Amygdala (tissue), 56 donors: ENCODE results near the gene SEC14L6.

Experiments used
- DNase-seq, 56 donors: peaks; one replicate each; lab custom pipeline; 2025; lab: John Stamatoyannopoulos, UW

SEC14L6 gene

DNA sequence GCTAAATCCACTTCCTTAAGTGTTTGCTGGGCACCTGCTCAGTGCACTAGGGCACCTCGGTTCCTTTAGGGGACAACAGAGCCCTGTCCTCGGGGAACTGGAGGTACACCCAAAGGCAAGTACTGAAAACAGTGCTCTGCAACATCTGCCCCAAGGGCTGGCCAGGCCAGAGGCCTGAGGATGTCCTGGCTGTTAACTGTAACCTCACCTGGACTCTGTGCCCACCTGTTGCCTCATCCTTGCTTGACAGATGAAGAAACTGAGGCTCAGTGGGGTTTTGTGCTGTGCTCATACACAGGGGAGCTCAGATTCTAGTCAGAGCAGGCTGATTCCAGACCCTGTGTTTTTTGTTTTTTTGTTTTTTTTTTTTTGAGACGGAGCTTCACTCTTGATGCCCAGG is 43.6 kb downstream of the SEC14L6 start:
- no peak for DNase-seq

- no peak for DNase-seq
Measured at GRCh38 chr22:30502153-30502552, 44.4 kb downstream of the SEC14L6 start.

DNA sequence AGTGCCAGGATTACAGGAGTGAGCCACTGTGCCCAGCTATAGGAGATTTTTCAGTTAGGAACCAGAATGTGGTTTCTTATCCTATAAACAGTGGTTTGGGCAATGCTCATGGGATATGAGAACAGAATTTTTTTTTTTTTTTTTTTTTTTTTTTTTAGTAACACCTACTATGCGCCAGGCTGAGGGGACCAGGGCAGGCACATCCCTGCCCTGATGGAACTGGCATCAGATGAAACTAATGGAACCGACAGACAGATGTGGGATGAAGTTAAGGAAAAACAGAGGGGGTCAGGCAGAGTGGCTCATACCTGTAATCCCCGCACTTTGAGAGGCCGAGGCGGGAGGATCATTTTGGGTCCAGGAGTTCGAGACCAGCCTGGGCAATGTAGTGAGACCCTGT is 45.9 kb downstream of the SEC14L6 start:
- no peak for DNase-seq

DNA sequence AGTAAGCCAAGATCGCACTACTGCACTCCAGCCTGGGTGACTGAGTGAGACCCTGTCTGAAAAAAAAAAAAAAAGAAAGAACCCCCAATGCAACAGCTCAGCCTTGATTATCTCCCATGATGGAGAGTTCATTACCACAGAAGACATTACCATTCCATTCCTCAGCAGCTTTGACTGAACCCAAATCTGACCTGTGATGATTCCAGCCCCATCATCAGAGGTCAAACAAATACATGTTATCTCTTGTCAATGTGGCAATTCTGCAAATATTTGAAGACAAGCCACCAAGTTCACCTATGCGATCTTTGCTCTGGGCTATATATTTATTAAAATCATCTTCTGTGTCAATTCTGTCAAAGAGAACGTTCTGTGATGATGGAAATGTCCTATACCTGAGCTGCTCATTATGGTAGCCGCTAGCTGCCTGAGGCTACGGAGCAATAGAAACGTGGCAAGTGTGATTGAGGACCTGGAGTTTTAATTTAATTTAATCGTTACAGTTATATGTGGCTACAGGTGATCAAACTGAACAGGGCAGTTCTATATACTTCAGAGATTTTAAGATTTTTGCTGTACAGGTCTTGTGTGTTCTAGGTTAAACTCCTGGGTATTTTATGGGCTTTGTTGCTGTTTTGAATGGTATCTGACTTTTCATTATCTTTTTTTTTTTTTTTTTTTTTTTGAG is 48.9 kb downstream of the SEC14L6 start:
- no peak for DNase-seq

GRCh38 chr22:30495041-30495784 is 51.3 kb downstream of the SEC14L6 start:
- DNase-seq: no peak

DNA sequence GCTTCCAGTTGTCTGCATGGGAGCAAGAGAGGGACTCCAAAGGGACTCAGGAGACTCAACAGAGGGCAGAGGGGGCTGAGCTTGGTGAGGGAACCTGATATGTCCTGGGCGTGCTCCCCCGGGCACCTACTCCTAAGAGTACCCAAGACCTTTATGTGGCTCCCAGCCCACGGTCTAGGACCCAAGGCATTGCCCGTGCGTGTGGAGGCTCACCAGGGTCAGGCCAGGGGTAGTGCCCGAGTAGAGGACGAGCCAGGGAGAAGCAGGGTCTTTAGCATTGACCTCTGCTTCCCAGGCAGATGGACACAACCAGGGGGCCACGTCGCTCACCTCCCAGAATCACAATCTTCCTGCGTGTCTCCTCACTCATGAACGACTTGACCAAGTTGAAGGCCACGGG is 54.4 kb downstream of the SEC14L6 start:
- no peak for DNase-seq

DNA sequence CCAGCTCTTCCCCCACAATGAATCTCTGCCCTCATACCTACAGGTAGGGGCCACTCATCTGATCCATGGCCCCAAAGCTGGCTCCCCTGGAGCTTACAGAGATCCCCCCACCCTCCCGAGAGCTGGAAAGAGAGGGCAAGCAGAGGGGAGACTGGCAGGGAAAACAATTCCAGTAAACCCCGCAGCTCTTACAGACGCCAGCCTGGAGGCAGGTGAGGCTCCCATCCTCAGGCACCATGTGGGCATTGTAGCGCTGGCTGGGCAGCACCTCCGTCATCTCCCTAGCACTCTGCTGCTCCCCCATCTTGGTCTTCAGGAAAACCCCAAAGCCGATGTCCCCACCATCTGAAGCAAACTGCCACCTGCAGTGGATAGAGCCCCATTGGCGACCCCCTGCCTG is 55.2 kb downstream of the SEC14L6 start:
- DNase-seq: no peak

- no peak for DNase-seq
Measured at GRCh38 chr22:30490399-30490798, 56.1 kb downstream of the SEC14L6 start.

GRCh38 chr22:30488121-30488520 is 58.4 kb downstream of the SEC14L6 start:
- DNase-seq: no peak

- DNase-seq: no peak
Measured at GRCh38 chr22:30486661-30487115, 59.9 kb downstream of the SEC14L6 start.

GRCh38 chr22:30486118-30486517 is 60.4 kb downstream of the SEC14L6 start:
- DNase-seq: no peak

DNA sequence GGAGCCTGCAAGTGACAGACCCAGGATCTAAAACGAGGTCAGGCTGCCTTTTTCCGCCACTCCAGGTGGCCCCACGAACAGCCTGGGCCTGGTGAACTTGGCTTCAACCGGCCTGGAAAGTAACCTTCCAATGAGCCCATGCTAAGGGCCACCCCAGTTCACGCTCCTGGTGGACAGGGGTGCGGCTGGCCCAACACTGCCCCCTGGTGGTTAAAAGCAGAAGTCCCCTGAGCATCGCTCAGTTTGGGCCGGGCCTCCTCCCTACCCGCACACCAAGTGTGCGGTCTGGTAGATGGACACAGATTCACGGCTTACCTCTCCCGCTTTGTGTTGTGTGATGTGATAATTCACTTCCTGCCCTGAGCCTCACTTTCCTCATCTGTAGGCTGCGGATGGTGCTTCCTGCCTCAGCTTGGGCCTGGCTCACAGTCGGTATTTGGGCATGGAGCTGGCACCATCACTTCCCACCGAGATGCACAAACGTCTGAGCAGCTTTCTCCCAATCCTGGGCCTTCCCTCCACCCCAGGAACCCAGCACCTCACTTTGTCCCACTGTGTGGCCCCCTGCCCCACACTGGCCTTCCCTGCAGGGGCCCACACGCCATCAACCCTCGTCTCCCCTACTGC is 61.1 kb downstream of the SEC14L6 start:
- DNase-seq: peak in 43 of 56 donors; percentile 1 to 72 (median 28)

- DNase-seq: no peak
Measured at GRCh38 chr22:30483169-30483568, 63.4 kb downstream of the SEC14L6 start.

DNA sequence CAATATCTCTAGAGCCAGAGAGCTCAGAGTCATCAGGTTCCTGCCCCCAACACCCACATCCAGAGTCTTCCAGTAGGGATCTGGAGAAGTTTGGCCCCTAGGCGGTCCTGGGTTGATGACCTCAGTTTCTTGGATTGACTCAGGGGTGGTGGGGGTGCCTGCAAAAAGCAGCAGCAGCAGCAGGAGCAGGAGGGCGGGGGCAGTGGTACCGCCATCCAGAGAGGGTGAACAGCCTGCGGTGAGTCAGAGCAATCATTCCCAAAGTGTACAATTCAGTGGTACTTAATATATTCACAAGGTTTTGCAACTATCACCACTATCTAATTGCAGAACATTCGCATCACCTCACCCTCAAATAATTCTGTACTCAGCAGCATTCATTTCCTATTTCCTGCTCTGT is 64.8 kb downstream of the SEC14L6 start:
- peak in 3 of 56 donors; percentile 1 to 19 (median 16) for DNase-seq

DNA sequence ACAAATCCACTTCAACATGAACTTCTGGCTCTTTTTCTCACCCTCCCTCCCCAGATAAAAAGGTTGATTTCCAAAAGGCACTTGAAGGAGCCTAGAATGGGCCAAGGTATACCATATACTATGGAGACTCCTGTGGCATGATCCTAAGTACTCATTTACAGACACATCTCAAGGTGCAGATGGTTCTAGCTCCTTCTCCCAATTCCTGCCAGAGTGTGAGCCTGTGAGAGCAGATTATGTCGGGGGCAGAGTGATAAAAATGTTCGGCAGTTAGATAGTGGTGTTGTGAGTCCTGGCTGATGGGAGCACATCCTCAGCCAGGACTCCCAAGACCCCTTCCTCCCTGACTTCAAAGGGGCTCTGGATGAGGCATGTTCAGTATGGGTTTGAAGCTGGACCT is 66.6 kb downstream of the SEC14L6 start:
- DNase-seq: no peak

DNA sequence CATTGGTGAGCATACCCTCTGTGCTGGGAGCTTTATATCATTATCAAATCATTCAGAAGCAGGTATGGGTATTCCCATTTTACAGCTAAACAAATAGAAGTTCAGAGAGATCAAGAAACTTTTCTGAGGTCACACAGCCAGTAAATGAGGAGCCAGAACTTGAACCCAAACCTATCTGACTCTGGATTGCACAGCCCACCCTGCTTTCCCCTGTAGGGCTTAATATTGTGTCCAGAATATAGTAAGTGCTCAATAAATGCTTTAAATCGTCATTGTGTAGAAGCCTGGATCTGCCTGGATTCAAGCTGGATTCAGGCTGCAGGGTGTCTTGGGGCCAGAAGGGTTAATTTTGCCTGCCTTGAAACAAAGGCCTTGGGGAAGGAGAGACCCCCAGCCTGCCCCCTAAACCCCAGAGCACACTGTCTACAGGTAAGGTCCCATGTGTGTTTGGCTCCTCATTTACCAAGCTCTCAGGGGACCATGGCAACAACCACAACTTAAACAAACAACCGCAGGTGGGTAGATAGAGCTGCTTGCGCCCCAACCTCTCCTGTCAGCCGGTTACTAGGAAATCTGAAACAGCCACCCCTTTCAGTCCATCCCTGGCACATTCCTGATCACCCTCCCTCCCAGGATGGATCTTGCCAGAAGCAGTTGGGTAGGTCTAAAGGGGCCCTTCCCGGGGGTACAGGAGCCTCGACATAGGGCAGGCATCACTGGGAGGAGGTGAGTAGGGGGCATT is 71.7 kb downstream of the SEC14L6 start:
- DNase-seq: no peak

DNA sequence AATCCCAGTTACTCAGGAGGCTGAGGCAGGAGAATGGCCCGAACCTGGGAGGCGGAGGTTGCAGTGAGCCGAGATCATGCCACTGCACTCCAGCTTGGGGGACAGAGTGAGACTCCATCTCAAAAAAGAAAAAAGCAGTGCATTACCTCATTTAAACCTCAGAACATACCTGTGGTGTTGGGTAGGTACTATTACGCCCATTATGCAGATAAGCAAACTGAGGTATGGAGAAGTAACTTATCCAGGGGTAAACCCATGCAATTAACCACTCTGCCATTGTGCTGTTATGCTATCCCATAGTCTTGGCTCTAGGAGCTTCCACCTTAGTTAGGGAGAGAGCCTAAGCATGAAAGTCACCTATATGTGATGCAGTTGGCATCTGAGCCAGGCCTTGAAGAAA is 72.4 kb downstream of the SEC14L6 start:
- no peak for DNase-seq

- no peak for DNase-seq
Measured at GRCh38 chr22:30472994-30473720, 73.4 kb downstream of the SEC14L6 start.
